IPS-NIHi7 (cell line): Measurements from ENCODE around the gene EIF3F.
"Not testable (repeated sequence)": the region's sequence is repeated elsewhere in the genome, so short reads cannot be mapped to it uniquely, and the experiment has no call there.

Source experiments
- DNase-seq: peaks from one replicate; pipeline ENCODE4 v3.0.0; 2012; ENCODE audit warnings: mixed read lengths; ENCODE audit errors: extremely low spot score

Gene EIF3F

DNA sequence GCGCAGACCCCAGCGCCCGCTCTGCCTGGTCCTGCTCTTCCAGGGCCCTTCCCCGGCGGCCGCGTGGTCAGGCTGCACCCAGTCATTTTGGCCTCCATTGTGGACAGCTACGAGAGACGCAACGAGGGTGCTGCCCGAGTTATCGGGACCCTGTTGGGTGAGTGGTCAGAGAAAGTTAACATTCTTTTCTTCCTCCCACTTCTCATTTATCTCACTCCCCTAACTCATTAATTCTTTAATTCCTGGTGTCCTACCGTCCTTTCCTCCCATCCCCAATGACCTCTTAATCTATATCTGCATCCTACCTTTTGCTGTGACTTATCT is 385 bp downstream of the EIF3F start:
- not testable (repeated sequence) for DNase-seq

DNA sequence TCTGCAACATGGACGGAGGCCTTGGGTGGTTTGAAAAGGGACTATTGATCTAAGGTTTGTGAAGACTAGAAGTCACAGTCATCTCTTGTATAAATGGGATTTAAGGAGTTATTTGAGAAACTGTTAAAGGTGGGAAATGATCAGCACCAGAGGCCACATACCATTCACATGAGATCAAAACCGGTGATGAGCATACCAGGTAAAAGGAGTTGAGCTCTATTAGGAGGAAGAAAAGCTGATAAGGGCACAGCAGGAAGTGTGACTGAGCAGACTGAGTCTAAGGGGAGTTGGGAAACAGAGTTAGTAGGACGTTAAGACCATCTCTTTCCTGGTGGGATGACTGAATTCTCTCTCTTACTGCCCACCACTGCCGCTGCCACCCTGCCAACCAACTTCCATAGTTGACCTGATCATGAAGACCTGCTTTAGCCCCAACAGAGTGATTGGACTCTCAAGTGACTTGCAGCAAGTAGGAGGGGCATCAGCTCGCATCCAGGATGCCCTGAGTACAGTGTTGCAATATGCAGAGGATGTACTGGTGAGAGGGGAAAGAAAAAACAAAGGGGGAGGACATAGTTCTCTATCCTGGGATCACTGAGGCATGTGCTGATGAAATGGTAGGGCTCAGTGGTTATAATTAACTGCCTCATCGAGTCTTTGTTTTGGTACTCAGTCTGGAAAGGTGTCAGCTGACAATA is 7.6 kb downstream of the EIF3F start:
- DNase-seq = no peak

DNA sequence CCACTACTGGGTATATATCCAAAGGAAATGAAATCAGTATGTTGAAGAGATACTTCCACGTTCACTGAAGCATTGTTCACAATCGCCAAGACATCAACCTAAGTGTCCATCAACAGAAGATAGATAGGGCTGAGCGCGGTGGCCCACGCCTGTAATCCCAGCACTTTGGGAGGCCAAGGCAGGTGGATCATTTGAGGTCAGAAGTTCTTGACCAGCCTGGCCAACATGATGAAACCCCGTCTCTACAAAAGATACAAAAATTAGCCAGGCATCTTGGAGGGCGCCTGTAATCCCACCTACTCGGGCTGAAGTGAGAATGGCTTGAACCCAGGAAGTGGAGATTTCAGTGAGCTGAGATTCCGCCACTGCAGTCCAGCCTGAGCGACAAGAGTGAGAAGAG is 12.7 kb downstream of the EIF3F start:
- no peak for DNase-seq

DNA sequence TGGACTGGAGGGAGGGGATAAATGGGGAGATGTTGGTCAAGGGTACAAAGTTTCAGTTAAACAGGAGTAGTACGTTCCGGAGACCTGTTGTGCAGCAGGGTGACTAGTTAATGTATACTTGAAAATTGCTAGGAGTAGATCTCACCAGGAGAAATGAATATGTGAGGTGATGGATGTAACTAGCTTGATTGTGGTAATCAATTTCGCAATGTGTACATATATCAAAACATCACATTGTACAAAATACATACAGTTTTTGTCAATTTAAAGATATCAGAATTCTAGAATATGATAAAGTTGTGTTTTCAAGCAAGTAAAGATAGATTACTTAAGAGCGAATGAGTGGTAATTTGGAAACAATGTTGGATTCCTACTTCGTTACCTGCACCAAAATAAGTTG is 13.3 kb downstream of the EIF3F start:
- no peak for DNase-seq

DNA sequence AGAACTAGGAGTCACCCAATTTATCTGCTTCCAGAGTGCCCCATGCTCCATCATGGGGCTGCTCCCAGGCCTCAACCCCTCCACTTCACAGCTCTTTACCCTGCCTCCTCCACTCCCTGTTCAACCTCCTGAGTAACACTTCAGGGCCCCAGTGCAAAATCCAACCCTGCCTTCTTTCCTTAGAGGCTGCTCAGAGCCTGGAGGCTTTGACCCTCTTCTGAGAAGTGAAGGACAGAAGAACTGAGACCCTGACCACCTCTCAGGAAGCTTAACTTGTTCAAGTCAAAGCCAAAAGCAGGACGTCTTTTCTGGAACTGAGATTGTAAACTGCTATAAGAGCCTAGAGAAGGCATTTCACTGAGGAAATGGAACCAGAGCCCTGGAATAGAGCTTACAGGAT is 15.5 kb downstream of the EIF3F start:
- DNase-seq = no peak

DNA sequence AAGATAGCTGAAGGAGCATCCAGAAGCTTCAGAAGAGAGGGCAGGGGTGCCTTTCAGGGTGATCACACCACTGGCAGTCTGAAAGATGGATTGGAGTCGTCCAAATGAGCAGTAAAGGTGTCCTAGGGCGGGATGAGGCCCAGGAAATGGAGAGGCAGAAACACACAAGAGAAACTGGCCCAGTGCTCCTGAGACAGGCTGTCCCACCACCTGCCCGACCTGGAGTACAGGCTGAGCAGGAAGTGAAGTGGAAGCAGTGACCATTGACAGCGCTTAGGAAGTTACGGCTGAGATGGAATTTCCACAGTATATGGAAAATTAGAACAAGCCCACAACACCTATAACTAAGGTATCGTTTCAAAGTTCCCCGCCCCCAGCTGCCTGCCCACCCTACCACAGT is 16.1 kb downstream of the EIF3F start:
- no peak for DNase-seq

DNA sequence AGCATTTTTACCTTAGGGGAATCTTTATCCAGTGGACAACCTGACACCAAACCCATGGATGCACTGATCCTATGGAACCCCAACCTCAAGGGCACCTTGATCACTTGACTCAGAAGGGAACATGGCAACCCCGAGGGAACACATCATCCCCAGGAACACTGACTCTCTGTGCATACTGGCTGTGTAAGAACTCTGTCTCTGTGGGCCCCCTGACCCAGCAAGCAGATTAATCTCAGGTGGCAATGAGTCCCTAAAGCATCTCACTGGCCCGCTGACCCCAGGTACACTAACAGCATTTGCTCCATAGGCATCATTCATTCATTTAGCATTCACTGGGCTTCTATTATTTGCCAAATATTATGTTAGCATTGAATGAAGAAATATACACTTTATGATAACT is 16.9 kb downstream of the EIF3F start:
- no peak for DNase-seq

DNA sequence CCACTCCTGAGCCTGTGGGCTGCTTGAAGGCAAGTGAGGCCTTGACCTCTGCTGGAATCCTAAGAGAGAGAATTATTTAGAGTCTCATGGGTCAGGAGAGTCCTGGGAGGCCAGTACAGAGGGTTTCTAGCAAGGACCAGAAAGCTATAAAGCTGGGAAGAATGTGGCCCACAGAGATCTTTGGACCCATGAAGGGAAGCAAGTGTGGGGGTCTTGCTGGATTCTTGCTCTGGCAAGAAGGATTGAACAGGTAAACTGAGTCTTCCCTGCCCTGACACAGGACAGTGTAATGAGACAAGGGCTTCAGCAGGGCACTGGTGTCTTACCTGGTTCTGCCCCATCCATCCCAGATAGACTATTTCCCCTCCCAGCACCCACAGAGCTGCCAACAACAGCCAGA is 18.4 kb downstream of the EIF3F start:
- no peak for DNase-seq

DNA sequence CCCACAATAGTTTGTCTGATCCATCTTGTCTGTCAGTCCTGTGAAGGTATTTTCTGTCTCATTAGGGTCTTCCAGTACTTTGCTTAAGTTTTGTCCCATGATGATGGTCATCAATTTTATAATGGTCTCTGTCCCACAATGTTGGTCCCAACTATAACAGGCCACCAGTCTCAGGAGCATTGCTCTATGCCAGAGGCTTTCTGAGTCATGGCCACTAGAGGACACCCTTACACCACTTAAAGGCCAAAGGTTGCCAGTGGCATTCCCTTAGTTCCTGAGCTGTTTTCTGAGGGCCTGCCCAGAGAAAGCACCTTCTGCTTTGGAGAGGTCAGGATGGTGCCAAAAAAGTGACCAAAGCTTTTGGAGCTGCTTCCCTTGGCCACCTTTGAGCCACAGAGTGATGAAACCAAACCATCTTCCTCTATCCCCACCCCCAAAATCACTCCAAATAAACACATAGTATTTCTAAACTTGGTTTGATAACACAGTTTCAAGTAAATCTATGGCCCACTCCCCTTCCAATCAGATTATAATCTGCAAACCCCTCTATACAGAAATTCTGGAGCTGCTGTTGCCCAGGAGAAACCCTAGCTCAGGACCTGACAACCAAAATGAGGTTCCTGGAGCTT is 19.3 kb downstream of the EIF3F start:
- DNase-seq = peak; percentile 85

DNA sequence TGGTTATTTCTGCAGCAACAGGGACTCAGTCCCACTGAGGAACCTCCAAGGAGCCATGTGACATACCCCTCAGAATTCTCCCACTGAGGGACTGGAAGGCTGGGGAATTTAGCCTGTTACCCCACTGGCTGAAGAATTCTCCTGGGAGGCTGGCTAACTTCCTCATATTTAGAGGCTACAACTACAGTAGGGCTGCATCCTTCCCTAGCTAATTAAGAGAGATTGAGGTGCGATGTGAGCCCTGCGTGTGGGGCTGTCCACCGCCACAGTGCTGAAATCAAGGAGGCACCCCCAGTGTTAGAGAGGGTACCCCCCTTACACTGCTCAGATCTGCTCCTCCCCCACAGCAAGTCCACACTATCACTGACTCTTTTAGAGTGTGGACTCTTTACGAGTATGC is 21.1 kb downstream of the EIF3F start:
- no peak for DNase-seq

DNA sequence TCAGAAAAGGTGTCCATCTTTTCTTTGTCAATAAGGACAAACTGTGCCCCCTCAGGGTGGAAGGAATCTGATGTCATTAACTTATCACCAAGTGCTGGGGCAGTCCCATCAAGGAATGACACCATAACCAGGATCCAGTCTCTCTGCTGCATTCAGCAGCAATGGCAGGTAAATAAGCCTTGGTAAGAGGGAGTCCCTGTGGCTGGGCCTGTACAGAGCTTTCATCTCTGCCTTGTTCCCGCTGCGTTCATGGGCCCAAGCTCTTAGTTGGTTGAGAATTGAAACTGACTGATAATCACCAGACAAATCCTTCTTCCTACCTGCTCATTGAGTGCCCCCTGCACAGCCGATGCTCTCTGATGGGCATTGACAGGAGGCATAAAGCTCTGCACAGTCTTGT is 22.7 kb downstream of the EIF3F start:
- DNase-seq = no peak

DNA sequence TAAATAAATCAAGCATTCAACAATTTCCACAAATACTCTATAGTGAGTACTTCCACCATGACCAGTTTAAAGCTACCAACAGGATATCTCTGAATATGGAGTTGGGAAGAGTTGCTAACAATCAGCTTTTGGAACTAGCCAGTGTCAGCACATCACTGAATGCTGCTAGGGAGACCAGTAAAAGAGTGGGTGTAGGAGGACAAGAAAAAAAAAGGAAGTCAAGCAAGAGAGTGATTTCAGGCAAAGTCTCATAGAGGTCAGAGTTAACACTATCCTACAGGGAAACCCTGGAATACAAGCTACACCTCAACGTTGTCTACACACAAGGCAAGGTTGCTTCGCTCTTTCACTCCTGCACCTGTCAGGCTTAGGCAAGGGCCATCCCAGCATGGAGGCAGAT is 24.2 kb downstream of the EIF3F start:
- no peak for DNase-seq

DNA sequence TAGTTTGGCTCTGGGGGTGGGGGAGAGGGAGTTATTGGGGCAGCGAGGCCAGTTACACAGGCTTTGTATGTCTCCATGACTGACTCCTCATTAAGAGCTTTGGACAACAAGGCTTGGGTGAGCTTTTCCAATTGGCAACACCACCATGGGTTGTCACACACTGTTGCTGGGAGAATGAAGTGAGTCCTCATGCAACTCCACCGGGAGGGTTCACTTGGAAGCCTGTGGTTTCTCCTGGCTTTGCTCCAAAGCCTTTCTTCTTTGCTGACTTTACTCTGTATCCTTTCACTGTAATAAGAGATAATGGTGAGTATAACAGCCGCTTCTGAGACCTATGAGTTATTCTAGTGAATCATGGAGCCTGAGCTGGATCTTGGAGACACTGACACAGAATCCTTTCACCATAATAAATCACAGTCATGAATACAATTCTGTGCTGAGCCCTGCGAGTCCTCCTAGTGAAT is 24.9 kb downstream of the EIF3F start:
- DNase-seq = no peak

DNA sequence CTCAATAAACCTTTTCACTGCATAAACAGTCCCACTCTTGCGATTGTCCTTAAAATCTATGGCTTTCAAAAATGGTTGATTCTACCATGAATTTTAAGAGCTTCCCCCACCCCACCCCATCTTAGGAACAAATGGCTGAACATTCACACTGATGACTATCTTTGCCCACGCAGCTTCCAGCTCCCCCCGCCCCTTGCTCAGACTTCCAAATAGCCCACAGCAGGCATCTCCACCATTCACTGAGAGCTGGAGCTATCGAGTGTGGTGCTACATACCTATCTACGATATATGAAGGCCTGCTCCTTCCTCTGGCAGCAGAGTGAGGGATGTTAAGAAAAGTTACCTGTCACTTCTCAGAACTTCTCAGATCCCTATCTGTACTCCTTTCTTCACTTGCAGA is 26.7 kb downstream of the EIF3F start:
- DNase-seq = no peak

DNA sequence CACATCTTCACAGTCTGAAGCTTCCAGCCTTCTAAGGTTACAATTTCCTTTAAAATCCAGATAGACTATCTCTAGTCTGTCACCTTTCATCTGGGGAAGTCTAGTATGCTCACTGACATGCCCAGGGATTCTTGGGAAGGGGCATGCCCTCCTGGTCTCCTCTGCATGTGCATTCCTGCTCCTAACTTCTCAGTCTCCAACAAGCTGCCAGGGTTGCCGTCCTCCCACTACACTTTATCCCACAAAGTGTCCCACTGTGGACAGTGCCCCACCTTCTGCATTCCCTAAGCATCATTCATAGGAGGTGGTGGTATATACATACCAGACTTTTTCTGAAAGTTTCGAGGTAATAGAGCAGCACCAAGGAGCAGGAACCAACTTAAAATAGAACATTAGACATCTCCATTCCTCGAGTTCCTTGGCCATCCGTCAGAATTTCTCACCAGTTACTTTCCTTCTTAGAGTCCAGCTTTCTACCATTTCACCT is 28.7 kb downstream of the EIF3F start:
- DNase-seq = no peak

DNA sequence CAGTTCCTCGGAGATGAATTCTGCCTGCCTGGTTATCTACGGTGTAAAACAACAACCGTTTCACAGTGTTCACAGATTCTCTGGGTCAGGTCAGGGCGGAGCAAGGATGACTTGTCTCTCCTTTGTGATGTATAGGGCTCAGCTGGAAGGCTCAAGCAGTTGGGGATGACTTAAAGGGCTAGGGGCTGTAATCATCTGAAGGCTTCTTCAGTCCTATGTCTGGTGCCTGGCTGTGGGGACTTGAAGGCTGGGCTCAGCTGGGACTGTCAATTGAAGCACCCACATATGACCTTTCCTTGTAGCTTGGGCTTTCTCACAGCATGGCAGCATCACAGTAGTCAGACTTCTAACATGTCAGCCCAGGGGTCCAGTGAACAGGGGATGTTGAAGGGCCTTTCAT is 29.3 kb downstream of the EIF3F start:
- peak; percentile 58 for DNase-seq

DNA sequence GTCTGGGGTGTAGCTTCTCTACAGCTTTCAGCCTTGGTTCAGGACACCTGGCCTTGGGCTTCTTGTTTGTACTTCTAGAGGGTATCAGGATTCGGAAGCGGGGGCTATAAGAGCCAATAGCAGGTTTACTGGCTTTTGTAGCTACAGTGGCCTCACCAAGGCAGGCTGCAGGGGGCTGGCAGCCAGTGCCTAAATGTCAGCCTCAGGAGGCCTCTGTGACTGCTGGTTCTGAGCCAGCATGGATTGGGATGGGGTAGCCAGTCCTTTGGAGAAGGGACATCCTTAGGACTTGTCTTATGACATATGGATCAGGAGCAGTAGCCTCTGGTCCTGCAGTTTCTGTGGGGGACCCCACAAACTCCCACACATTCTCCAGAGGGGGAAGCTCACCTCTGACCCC is 29.9 kb downstream of the EIF3F start:
- DNase-seq = no peak

DNA sequence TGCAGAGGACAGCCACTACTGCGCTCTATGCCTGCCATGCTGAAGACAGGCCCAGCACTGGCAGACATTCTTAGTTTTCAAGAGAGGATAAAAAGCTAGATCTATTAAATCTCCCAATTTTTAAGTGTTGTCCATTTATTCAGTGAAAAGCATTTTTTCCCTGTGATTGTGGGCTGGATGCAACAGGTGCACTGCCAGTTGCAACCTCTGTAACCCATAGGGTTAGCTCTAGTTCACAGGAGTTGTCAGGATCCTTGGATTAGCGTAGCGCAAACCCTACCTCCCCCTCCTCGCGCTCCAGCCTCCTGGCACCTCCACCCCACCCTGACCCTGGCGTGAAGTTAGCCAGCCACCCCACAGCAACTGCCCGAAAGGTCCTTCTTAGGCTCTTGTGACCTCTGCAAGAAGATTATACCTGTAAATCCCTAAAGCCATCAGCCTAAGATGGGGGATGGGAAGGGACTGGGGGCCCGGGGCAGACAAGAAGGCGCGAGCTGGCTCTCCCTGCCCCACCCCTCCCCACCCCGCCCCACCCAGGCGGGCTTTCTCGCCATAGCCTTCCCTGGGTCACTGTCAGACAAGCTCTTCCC is 30.9 kb downstream of the EIF3F start:
- DNase-seq = no peak

DNA sequence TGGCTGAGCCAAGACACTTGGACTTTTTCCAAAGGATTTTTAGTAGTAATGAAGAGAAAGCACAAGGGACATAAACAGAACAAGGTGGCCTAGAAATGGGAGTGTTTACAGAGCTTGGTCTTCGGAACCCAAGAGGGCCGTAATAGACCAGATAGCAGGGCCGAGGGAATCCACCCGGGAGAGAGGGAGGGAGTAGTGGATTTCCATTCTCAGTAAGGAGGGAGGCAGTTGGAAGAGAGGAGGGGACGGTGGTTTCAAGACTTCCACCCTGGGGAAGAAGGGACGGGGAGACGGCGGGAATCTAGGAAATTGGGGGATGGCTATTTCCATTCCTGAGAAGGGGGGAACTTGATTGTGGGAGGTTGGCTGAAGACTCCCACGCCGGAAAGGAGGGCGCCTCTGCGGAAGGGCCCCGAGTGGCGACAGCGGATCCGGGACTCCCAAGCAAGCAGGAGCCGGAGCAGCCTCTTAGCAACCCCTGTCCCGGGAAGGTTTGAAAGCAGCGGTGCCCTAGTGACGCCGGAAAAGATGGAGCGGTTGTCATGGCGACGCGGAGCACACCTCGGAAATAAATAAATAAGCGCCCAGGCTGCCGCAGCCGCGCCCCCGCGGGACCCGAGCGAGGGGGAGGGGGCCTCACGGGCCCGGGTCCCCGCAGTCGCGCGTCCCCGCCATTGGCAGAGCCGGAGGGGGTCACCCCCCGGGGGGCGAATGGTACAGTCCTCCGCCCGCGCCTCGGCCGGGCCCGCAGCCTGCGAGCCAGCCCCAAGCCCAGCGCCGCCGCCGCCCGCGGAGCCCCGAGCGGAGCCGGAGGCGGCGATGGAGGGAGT is 31.6 kb downstream of the EIF3F start:
- DNase-seq = peak; percentile 82

DNA sequence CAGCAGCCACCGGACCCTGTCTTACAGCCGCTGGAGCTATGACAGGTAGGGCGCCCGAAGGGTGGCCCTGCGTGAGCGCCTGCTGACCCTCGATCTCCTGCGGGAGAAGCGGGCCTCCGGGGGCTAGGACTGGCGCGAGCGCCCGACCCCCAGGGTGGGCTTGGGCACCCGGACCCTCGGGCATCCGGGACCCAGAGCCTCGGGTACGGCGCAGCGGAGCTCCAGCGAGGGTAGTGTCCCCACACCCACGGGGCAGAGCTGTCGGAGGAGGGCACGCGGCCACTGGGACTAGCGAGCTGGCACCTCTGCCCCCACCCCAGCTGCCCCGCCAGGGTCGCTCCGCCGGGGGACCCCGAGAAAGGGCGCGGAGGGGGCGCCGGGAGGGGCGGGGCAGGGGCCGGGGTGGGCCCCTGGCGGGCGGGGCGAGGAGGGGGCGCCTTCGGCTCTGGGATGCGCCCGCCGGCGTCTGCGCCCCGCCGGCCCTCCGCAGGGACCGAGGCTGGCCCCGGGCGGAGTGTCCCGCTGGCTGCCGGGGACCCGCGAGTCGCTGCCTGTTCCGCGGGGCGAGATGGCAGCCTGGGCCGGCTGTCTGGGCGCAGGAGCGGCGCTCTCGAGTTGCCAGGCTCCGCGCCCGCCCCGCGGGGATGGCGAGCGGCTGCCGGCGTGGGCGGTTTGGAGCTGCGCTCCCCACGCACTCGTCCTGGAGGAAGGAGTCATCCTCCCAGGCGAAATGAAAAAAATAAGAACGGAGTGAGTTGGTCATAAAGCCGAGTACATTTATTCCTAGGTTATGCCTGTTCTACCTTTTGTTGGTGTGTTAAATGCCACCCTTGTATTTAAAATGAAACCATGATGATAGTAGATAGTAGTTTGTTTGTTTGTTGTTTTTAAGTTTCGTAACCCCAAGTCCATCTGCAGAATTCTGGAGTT is 32.4 kb downstream of the EIF3F start:
- peak; percentile 44 for DNase-seq

DNA sequence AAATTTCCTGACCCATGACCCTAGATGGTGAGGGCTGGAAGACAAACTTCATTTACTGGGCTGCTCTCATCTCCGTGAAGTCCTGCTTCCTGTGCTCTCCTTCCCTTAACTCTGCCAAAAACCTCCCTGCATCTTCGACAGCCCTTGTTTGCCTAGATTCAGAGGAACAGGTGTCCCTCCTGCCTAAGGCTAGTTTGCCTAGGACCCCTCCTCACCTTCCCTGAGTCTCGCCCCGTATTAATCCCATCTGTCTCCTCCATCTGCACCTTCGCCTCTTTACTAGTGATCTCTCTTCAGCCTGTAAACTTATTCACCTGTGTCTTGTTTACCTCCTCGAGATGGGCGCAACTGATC is 33.1 kb downstream of the EIF3F start:
- no peak for DNase-seq
